GM18861 (cell line): Measurements from ENCODE around the gene EIF2B2.
"Not testable (repeated sequence)": the region's sequence is repeated elsewhere in the genome, so short reads cannot be mapped to it uniquely, and the experiment has no call there.

Experiments used
- ATAC-seq: cut with Tn5 transposase; IDR thresholded peaks from one replicate; pipeline ENCODE4 v1.9.1; 2021; ENCODE audit not compliant: unreplicated experiment

EIF2B2 gene

DNA sequence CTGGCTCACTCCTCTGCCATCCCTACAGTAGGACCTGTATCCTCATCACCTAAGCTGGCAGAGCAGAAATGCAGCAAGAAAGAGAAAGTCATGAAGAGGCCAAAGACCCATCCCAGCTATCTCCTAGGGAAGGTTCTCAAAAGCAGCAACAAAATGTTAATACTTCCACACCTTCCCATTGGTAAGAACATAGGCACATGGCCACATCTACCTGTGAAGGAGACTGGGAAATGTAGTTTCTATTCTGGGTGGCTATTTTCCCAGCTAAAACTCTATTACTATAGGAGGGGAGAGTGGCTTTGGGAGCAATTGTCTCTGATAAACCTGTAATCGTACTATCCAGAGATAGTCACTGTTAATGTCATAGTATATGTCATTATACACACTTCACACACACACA lies 13.7 kb upstream of the EIF2B2 start:
- ATAC-seq: no peak

DNA sequence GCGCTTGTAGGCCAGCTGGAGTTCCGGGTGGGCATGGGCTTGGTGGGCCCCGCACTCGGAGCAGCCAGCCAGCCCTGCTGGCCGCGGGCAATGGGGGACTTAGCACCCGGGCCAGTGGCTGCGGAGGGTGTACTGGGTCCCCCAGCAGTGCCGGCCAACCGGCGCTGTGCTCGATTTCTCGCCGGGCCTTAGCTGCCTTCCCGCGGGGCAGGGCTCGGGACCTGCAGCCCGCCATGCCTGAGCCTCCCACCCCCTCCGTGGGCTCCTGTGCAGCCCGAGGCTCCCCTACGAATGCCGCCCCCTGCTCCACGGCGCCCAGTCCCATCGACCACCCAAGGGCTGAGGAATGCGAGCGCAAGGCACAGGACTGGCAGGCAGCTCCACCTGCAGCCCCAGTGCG lies 8.5 kb upstream of the EIF2B2 start:
- not testable (repeated sequence) for ATAC-seq

DNA sequence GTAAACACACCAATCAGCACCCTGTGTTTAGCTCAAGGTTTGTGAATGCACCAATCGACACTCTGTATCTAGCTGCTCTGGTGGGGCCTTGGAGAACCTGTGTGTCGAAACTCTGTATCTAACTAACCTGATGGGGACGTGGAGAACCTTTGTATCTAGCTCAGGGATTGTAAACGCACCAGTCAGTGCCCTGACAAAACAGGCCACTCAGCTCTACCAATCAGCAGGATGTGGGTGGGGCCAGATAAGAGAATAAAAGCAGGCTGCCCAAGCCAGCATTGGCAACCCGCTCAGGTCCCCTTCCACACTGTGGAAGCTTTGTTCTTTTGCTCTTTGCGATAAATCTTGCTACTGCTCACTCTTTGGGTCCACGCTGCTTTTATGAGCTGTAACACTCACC lies 6.9 kb upstream of the EIF2B2 start:
- ATAC-seq: not testable (repeated sequence)

DNA sequence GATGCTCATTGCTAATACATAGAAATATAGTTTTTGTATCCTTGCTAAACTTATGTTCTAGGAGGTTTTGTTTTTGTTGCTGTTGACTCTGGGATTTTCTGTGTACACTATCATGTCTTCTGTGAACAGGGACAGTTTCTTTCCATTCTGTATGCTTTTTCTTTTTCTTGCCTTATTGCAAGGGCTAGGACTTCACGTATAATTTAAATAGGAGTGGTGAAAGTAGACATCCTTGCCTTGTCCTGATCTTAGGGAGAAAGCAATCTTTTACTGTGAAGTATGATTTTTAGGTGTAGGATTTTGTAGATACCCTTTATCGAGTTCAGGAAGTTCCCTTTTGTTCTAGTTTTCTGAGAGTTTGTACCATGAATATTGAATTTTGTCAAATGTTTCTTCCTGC lies 1.5 kb upstream of the EIF2B2 start:
- ATAC-seq: no peak

DNA sequence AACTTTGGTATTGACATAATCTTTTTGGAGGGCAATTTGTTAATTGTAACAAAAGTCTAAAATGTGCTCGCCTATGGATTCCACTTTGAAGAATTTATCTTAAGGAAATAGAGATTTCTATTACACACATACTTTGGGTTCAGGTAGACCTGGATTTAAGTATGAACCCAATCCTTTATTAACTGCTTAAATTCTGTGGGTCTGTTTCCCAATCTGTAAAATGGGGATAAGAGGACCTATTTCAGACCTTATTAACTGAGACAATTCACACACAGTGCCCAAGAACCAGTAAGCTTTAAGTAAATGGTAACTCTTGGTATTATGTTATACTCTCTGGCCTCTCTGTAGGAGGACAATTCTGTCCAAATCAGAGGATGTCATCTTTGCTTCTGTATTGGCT lies 822 bp upstream of the EIF2B2 start:
- ATAC-seq: no peak

DNA sequence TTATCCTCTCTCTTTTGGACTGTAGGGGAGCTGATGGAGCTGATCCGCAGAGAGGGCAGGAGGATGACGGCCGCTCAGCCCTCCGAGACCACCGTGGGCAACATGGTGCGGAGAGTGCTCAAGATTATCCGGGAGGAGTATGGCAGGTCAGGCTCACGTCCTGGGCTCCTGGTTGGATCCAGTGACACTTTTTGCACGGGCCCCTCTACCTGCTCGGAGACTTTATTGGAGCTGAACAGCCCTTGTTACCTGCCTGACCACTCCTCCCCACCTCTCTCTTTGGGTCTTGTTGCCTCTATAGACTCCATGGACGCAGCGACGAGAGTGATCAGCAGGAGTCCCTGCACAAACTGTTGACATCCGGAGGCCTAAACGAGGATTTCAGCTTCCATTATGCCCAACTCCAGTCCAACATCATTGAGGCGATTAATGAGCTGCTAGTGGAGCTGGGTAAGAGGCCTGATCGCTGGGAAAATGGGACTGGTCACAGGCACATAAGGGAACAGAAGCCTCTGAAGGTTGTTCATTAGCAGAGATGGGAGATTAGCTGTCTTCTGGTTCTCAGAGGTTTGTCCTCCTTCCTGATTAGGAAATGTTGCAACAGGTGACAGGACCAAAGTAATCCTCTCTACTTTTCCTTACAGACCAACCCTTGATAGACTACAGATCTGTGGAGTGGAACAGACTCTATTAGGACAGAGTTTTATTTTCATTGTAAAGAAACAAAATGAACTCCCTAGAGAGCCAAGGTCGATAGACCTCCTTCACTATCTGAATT lies 718 bp downstream of the EIF2B2 start:
- ATAC-seq: no peak

- no peak for ATAC-seq
These were observed 2.6 kb downstream of the EIF2B2 start for GRCh38 chr14:75005357-75005756.

GRCh38 chr14:75009176-75009575 lies 6.5 kb downstream of the EIF2B2 start:
- ATAC-seq: no peak

GRCh38 chr14:75010472-75011093 lies 7.9 kb downstream of the EIF2B2 start:
- no peak for ATAC-seq

DNA sequence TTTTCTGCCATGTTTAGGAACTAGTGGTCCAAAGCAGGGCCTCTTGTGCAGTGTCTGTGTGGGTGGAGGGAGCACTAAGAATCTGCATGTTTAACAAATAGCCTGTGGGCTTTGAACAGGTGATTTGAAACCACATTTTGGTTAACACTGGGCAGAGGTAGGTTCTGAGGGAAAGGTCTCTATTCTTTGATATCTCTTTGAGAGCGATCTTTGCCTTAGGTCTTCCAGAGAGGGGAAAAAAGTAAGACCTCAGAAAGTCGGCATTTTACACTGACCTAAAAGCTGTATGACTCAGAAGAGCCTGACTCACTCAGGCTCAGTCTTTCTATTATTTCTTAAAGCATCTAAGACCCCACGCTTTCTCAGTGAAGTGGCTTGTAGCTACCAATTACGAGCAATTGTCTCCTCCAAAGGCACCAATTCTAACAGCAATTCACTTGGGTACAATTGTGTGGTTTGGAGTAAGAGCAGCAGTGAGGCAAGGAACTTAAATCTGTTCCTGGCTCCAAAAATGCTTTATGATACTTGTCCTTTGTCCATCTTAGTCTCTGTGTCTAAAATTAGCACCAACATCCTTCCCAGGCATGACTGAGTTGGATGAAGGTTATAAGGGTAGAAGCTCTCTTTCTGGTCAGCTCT lies 8.8 kb downstream of the EIF2B2 start:
- no peak for ATAC-seq

DNA sequence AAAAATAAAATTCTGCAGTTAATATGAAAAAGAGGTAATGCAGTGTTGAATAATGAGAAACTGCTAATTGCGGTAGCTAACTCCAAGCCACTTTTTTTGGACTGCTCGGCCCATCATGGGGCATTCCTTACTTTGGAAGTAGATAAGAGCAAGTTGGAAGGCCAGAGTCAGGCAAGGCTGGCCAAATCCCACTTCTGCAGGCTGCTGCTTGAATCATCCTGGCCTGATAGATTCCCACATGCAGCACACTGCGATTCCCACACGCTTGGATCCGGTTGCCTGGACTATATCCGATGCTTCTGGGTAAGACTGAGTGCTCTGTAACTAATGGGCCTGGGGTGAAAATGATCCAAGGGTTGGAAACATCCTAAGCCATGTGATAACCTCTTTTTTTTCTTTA lies 10.6 kb downstream of the EIF2B2 start:
- ATAC-seq: no peak

GRCh38 chr14:75015496-75015895 lies 12.8 kb downstream of the EIF2B2 start:
- ATAC-seq: no peak

DNA sequence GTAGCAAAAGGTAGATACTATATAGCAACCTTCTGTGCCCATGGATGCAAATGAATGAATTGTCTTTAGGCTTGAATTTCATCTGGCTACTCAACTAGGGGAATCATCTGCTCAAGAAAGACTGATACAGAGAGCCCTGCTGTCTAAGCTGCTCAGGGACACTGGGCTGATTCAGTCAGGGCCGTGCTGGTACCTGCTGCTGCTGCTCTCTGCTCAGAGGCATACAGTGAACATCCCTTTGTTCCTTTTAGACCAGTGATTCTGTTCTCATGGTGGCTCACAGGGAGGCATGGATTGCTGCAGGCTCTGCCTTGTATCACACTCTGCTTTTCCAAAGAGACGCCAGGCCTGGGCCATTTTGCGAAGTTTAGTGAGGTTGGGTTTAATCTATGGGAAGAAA lies 14.1 kb downstream of the EIF2B2 start:
- no peak for ATAC-seq

DNA sequence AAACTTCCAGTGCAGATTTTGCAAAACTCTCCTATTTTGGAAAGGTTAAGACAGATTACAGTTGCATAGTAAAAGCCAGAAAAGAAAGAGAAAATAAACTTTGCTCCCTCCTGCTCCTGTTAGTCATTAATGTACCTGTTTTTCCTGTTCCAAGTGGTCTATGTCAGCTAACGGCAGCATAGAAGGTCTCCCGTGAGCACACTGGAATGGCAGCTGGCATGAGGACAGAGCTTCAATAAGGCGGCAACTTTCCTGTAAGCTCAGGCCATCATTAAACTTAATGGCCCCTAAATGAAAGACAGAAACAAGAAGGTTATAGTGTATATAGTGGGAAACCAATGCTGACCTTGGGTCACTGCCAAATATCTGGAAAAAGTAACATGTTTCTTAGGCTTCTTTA lies 16.0 kb downstream of the EIF2B2 start:
- no peak for ATAC-seq

GRCh38 chr14:75022655-75023054 lies 19.9 kb downstream of the EIF2B2 start:
- no peak for ATAC-seq

- ATAC-seq: no peak
These were observed 20.4 kb downstream of the EIF2B2 start for GRCh38 chr14:75023108-75023507.

- no peak for ATAC-seq
These were observed 22.4 kb downstream of the EIF2B2 start for GRCh38 chr14:75025082-75025481.

- no peak for ATAC-seq
These were observed 23.2 kb downstream of the EIF2B2 start for GRCh38 chr14:75025876-75026275.

DNA sequence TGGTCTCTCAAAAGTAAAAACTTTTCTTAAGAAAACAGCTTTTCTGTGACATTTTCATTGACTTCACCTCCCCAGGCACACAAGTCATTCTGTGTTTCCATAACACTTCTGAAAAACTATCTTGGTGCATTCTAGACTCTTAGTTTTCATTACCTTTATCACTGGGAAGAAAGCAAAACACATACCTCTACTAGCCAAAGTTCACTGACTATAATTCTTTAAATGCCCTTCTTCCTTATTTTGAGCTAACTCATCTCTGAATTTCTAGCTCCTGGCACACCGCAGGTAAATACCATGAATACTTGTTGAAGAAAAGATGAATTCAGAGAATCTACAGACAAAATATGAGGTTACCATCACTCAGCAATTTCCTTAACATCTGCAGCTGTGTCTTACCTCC lies 27.4 kb downstream of the EIF2B2 start:
- no peak for ATAC-seq

DNA sequence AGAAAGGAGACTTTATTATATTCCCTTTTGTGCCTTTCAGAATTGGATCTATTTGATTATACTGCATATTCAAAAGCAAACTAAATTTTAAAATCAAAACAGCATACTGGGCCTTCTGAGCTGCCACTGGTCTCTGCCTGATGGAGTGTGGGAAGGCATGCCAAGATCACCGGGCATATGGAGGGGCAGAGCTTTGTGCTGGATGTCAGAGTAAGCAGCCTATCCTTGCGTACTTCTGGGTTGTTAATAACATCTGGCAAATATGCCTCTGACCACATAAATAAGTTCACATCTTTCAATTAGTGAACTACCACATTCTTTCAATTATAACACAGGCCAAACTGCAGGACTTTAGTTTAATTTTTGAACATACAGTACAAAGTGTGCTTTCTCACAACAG lies 30.2 kb downstream of the EIF2B2 start:
- ATAC-seq: no peak

GRCh38 chr14:75040507-75040906 lies 37.8 kb downstream of the EIF2B2 start:
- no peak for ATAC-seq

DNA sequence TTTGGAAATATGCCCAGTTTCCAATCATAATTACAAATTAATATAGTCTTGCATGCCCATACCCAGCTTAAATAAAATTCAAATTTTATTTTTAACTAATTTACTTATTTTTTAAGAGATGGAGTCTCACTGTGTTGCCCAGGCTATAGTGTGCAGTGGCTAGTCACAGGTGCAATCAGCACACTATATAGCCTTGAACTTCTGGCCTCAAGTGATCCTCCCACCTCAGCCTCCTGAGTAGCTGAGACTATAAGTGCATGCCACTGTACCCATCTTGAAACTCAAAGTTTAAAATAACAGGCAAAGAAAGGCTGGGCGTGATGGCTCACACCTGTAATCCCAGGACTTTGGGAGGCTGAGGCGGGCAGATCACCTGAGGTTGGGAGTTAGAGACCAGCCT lies 38.2 kb downstream of the EIF2B2 start:
- ATAC-seq: no peak
